ENCODE measurements around the gene MYOM1.

GRCh38 chr18:3054780-3055179, 165.0 kb downstream of the MYOM1 start:
- TF ChIP-seq EZH2phosphoT487 (IDR thresholded peaks at IDR 0.05; ENCODE audit: borderline replicate concordance, low read depth, low read length): no peak
- TF ChIP-seq CTCF (conservative IDR thresholded peaks at IDR 0.05; ENCODE audit: low read length): no peak
